CD14-positive monocyte (primary cell): ENCODE measurements around the gene HDAC4. TPM values are rescaled to one million over a fixed set of nuclear protein-coding genes. Genes with fewer than 3 reads are reported as not detected.

Experiments used
- DNase-seq, 3 donors: peaks; one replicate each; pipeline ENCODE4 v3.0.0-alpha.2; 2011 to 2022
- H2AFZ ChIP-seq: 2 replicates; pipeline ENCODE4 v1.6.0; 2012; ENCODE audit warnings: mild to moderate bottlenecking, low read depth, low read length, inconsistent platforms; ENCODE audit not compliant: insufficient read depth, poor library complexity, severe bottlenecking
- H3K27ac ChIP-seq, 2 donors: 1 replicate in 1 of 2; 2 replicates in 1 of 2; pipeline ENCODE4 v1.5.1; 2012 to 2013; ENCODE audit warnings: low read length in 2 of 2, control low read depth in 1 of 2, inconsistent platforms in 1 of 2, low read depth in 1 of 2, mild to moderate bottlenecking in 1 of 2
- H3K27me3 ChIP-seq, 2 donors: one replicate each; pipeline versions ENCODE4 v1.6.0 to v1.6.1; 2011 to 2013; ENCODE audit warnings: low read length in 2 of 2; ENCODE audit not compliant: control insufficient read depth in 2 of 2, insufficient read depth in 2 of 2
- H3K36me3 ChIP-seq, 2 donors: replicated peaks in 1 of 2; 1 replicate in 1 of 2; 2 replicates in 1 of 2; pipeline versions ENCODE4 v1.5.1 to v1.6.1; 2012 to 2013; ENCODE audit warnings: low read length in 2 of 2, control low read depth in 1 of 2, inconsistent platforms in 1 of 2, mild to moderate bottlenecking in 1 of 2; ENCODE audit not compliant: insufficient read depth in 2 of 2, control insufficient read depth in 1 of 2
- H3K4me1 ChIP-seq, 2 donors: 1 replicate in 1 of 2; 2 replicates in 1 of 2; pipeline versions ENCODE4 v1.5.1 to v1.6.1; 2012 to 2013; ENCODE audit warnings: low read length in 2 of 2, control low read depth in 1 of 2, inconsistent platforms in 1 of 2, mild to moderate bottlenecking in 1 of 2, moderate library complexity in 1 of 2; ENCODE audit not compliant: insufficient read depth in 2 of 2, control insufficient read depth in 1 of 2
- H3K4me2 ChIP-seq: replicated peaks from 2 replicates; pipeline ENCODE3; 2012; ENCODE audit warnings: low read length, moderate library complexity, mild to moderate bottlenecking; ENCODE audit not compliant: poor library complexity, severe bottlenecking; ENCODE audit errors: extremely low read depth
- H3K4me3 ChIP-seq, 3 experiments: fragments of 200-600 bp in 1 of 3; sonication (generic) in 1 of 3; replicated peaks in 1 of 3; 1 replicate in 2 of 3; 2 replicates in 1 of 3; pipeline ENCODE4 v1.5.1; 2011 to 2013; ENCODE audit warnings: low read length in 3 of 3, mild to moderate bottlenecking in 3 of 3, control low read depth in 2 of 3, low read depth in 2 of 3, inconsistent platforms in 1 of 3, moderate library complexity in 1 of 3
- H3K79me2 ChIP-seq: 2 replicates; pipeline ENCODE4 v1.6.0; 2012; ENCODE audit warnings: mild to moderate bottlenecking, control low read depth, inconsistent platforms, low read length, moderate library complexity; ENCODE audit not compliant: insufficient read depth
- H3K9ac ChIP-seq: 2 replicates; pipeline ENCODE4 v1.6.0; 2017; ENCODE audit warnings: low read length, mild to moderate bottlenecking; ENCODE audit not compliant: insufficient read depth, poor library complexity, severe bottlenecking
- H3K9me3 ChIP-seq, 2 donors: replicated peaks in 1 of 2; 1 replicate in 1 of 2; 2 replicates in 1 of 2; pipeline versions ENCODE4 v1.5.1 to v1.6.1; 2012 to 2013; ENCODE audit warnings: low read length in 2 of 2, control low read depth in 1 of 2; ENCODE audit not compliant: control insufficient read depth in 1 of 2, insufficient read depth in 1 of 2
- H4K20me1 ChIP-seq: 2 replicates; pipeline ENCODE4 v1.6.0; 2012; ENCODE audit warnings: mild to moderate bottlenecking, low read length, control low read depth, moderate library complexity; ENCODE audit not compliant: insufficient read depth
- H3K27ac Mint-ChIP-seq, 7 donors: one replicate each; pipeline ENCODE4 v1.8.0; 2020; ENCODE audit warnings: mild to moderate bottlenecking in 7 of 7, mixed read lengths in 7 of 7, moderate library complexity in 6 of 7, inconsistent platforms in 2 of 7
- H3K27me3 Mint-ChIP-seq, 3 donors: one replicate each; pipeline ENCODE4 v1.8.0; 2021 to 2022; ENCODE audit warnings: low read depth in 3 of 3, mild to moderate bottlenecking in 3 of 3, mixed read lengths in 3 of 3, moderate library complexity in 3 of 3, inconsistent platforms in 1 of 3
- H3K36me3 Mint-ChIP-seq, 2 donors: one replicate each; pipeline ENCODE4 v1.8.0; 2020; ENCODE audit warnings: mixed read lengths in 2 of 2, inconsistent platforms in 1 of 2, mild to moderate bottlenecking in 1 of 2
- H3K4me1 Mint-ChIP-seq: one replicate; pipeline ENCODE4 v1.8.0; 2020; ENCODE audit warnings: mild to moderate bottlenecking, mixed read lengths
- H3K4me3 Mint-ChIP-seq, 2 donors: one replicate each; pipeline ENCODE4 v1.8.0; 2020; ENCODE audit warnings: mild to moderate bottlenecking in 2 of 2, mixed read lengths in 2 of 2, moderate library complexity in 1 of 2
- H3K9me3 Mint-ChIP-seq, 7 donors: one replicate each; pipeline ENCODE4 v1.8.0; 2020 to 2022; ENCODE audit warnings: mixed read lengths in 7 of 7, mild to moderate bottlenecking in 6 of 7, moderate library complexity in 6 of 7, inconsistent platforms in 2 of 7
- WGBS: methylation state at CpG from one replicate; pipeline ENCODE4 v1.1.5; 2013; ENCODE audit warnings: missing lambda C conversion rate; ENCODE audit not compliant: insufficient coverage; 5-methylcytosine and 5-hydroxymethylcytosine counted together
- intact Hi-C, 2 donors: fragments of 100-400 bp; cut with micrococcal nuclease; formaldehyde crosslinking; loops; one replicate each; pipeline versions ENCODE4 v1.15.0 to v1.15.1; 2023
- polyA plus RNA-seq, 3 donors: library from polyadenylated mRNA; depleted of rRNA in 1 of 3; unstranded in 2 of 3; stranded (reverse) in 1 of 3; fragments of 300-500 nt in 2 of 3; fragments of >200 nt in 1 of 3; fragmentation: Illumina TruSeq in 2 of 3; gene quantifications; 1 replicate in 2 of 3; 2 replicates in 1 of 3; pipeline ENCODE4 v1.2.3, GENCODE V29; 2012 to 2021
- TF ChIP-seq, protein P1 (sequence below): fragments of 200-600 bp; IDR thresholded peaks from one replicate; pipeline ENCODE4 v1.8.0; 2022; ENCODE audit warnings: antibody characterized with exemption, mild to moderate bottlenecking

HDAC4 gene
- polyA plus RNA-seq, 3 donors: 3.3 to 23.0 (median 4.5) TPM

- H2AFZ ChIP-seq: no peak overlapping the region
- DNase-seq: no peak
- H3K36me3 Mint-ChIP-seq: peaks cover 30 to 31% of the 10 kb centered on the region in 2 donors
- H3K9me3 Mint-ChIP-seq: no peaks in the 10 kb centered on the region
- TF ChIP-seq, protein P1, sequence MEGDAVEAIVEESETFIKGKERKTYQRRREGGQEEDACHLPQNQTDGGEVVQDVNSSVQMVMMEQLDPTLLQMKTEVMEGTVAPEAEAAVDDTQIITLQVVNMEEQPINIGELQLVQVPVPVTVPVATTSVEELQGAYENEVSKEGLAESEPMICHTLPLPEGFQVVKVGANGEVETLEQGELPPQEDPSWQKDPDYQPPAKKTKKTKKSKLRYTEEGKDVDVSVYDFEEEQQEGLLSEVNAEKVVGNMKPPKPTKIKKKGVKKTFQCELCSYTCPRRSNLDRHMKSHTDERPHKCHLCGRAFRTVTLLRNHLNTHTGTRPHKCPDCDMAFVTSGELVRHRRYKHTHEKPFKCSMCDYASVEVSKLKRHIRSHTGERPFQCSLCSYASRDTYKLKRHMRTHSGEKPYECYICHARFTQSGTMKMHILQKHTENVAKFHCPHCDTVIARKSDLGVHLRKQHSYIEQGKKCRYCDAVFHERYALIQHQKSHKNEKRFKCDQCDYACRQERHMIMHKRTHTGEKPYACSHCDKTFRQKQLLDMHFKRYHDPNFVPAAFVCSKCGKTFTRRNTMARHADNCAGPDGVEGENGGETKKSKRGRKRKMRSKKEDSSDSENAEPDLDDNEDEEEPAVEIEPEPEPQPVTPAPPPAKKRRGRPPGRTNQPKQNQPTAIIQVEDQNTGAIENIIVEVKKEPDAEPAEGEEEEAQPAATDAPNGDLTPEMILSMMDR: no peak
- 96% methylated on average over 12 of the region's 12 CpGs for WGBS
- peaks cover 96% of the 10 kb centered on the region for H3K79me2 ChIP-seq
- H3K4me3 Mint-ChIP-seq: no peak overlapping the region
- peaks cover 13% of the 10 kb centered on the region for H4K20me1 ChIP-seq
- no peak overlapping the region for H3K27ac Mint-ChIP-seq
- H3K9me3 ChIP-seq: no peaks in the 10 kb centered on the region
- H3K4me2 ChIP-seq: no peak overlapping the region
- H3K36me3 ChIP-seq: peaks cover 0 to 6% of the 10 kb centered on the region in 2 donors
- no peak overlapping the region for H3K4me3 ChIP-seq
- no peaks in the 10 kb centered on the region for H3K27me3 ChIP-seq
- peaks cover 51% of the 10 kb centered on the region for H3K4me1 Mint-ChIP-seq
- no peak overlapping the region for H3K27ac ChIP-seq
- no peak overlapping the region for H3K9ac ChIP-seq
- intact Hi-C loops: no loop called here
- H3K27me3 Mint-ChIP-seq: peaks cover 0 to 1% (median 0%) of the 10 kb centered on the region in 3 donors
- peaks cover 44 to 45% of the 10 kb centered on the region in 2 donors for H3K4me1 ChIP-seq
These were observed 95.0 kb downstream of the HDAC4 start for GRCh38 chr2:239305771-239306170.

GRCh38 chr2:239305222-239305575 is 95.6 kb downstream of the HDAC4 start:
- Mint-ChIP-seq H3K9me3 (no peaks in the 10 kb centered on the region), H3K27me3 (no peaks in the 10 kb centered on the region), H3K4me3 (no peak overlapping the region), H3K4me1 (peaks cover 48% of the 10 kb centered on the region), H3K36me3 (peaks cover 28 to 30% of the 10 kb centered on the region in 2 donors), H3K27ac (peak overlapping the region in 1 of 7 donors; percentile 2)
- 97% methylated on average over 8 of the region's 11 CpGs for WGBS
- intact Hi-C loops: no loop called here
- no peak overlapping the region for H3K9ac ChIP-seq
- no peak overlapping the region for H2AFZ ChIP-seq
- H3K4me1 ChIP-seq: peaks cover 42 to 45% of the 10 kb centered on the region in 2 donors
- H3K36me3 ChIP-seq: peaks cover 0 to under 1% of the 10 kb centered on the region in 2 donors
- no peak for DNase-seq
- no peaks in the 10 kb centered on the region for H3K9me3 ChIP-seq
- TF ChIP-seq, protein P1: no peak
- peaks cover 8% of the 10 kb centered on the region for H4K20me1 ChIP-seq
- H3K4me3 ChIP-seq: no peak overlapping the region
- no peaks in the 10 kb centered on the region for H3K27me3 ChIP-seq
- H3K79me2 ChIP-seq: peaks cover 96% of the 10 kb centered on the region
- no peak overlapping the region for H3K4me2 ChIP-seq
- H3K27ac ChIP-seq: no peak overlapping the region
